Neuron (in vitro differentiated cells): Measurements from ENCODE around the gene KCTD20.

ENCODE experiments used
- H2AFZ ChIP-seq: one replicate; pipeline ENCODE4 v1.6.1; 2013; ENCODE audit warnings: low read depth, mild to moderate bottlenecking, inconsistent platforms, low read length, moderate library complexity
- H3K27me3 ChIP-seq: one replicate; pipeline ENCODE4 v1.6.1; 2013; ENCODE audit warnings: low read length; ENCODE audit not compliant: insufficient read depth
- H3K36me3 ChIP-seq: one replicate; pipeline ENCODE4 v1.6.1; 2013; ENCODE audit warnings: low read length; ENCODE audit not compliant: insufficient read depth
- H3K4me1 ChIP-seq: one replicate; pipeline ENCODE4 v1.6.1; 2013; ENCODE audit warnings: low read length; ENCODE audit not compliant: insufficient read depth
- H3K4me3 ChIP-seq: 2 replicates; pipeline ENCODE4 v1.5.1; 2013; ENCODE audit warnings: mild to moderate bottlenecking, low read length, moderate library complexity
- H3K9me3 ChIP-seq: one replicate; pipeline ENCODE4 v1.6.1; 2013; ENCODE audit warnings: low read length

KCTD20 gene

GRCh38 chr6:36489426-36489825 lies 46.6 kb downstream of the KCTD20 start:
- no peak overlapping the region for H3K4me3 ChIP-seq
- H3K9me3 ChIP-seq = no peaks in the 10 kb centered on the region
- no peaks in the 10 kb centered on the region for H3K27me3 ChIP-seq
- H2AFZ ChIP-seq = no peak overlapping the region
- peaks cover 15% of the 10 kb centered on the region for H3K4me1 ChIP-seq
- H3K36me3 ChIP-seq = peaks cover 51% of the 10 kb centered on the region

GRCh38 chr6:36491378-36491965 lies 48.7 kb downstream of the KCTD20 start:
- peaks cover 20% of the 10 kb centered on the region for H3K4me1 ChIP-seq
- H3K36me3 ChIP-seq = peaks cover 51% of the 10 kb centered on the region
- H3K4me3 ChIP-seq = no peak overlapping the region
- H2AFZ ChIP-seq = no peak overlapping the region
- no peaks in the 10 kb centered on the region for H3K27me3 ChIP-seq
- H3K9me3 ChIP-seq = no peaks in the 10 kb centered on the region

GRCh38 chr6:36492092-36492491 lies 49.3 kb downstream of the KCTD20 start:
- Histone ChIP-seq H2AFZ (no peak overlapping the region), H3K36me3 (peaks cover 51% of the 10 kb centered on the region), H3K4me3 (no peak overlapping the region), H3K9me3 (no peaks in the 10 kb centered on the region), H3K27me3 (no peaks in the 10 kb centered on the region), H3K4me1 (peaks cover 20% of the 10 kb centered on the region)

GRCh38 chr6:36492621-36493020 lies 49.8 kb downstream of the KCTD20 start:
- H3K9me3 ChIP-seq = no peaks in the 10 kb centered on the region
- H3K36me3 ChIP-seq = peaks cover 51% of the 10 kb centered on the region
- peaks cover 20% of the 10 kb centered on the region for H3K4me1 ChIP-seq
- no peaks in the 10 kb centered on the region for H3K27me3 ChIP-seq
- H3K4me3 ChIP-seq = no peak overlapping the region
- no peak overlapping the region for H2AFZ ChIP-seq

- H3K36me3 ChIP-seq = peaks cover 44% of the 10 kb centered on the region
- no peak overlapping the region for H2AFZ ChIP-seq
- H3K4me3 ChIP-seq = no peak overlapping the region
Measured at GRCh38 chr6:36493319-36493718, 50.5 kb downstream of the KCTD20 start.

DNA sequence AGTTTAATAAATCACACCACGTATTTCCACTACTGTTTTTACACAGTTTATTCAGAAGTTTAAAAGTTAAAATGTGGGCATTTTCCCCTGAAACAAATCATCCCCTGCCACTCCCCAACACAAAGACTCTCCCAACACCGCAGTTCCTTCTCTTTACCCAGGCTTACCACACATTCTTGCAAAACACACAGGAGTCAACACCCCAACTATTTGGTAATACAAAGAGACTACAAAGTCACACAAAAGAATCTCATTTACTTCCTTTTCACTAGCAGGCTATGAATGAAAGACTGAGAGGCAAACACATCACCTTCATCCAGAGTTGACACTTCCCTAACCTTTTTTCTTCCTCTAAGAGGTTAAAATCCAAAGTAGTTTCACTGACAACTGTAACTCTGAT lies 51.1 kb downstream of the KCTD20 start:
- H3K4me1 ChIP-seq = peaks cover 20% of the 10 kb centered on the region
- no peak overlapping the region for H3K4me3 ChIP-seq
- H2AFZ ChIP-seq = no peak overlapping the region
- H3K36me3 ChIP-seq = peaks cover 40% of the 10 kb centered on the region
- H3K9me3 ChIP-seq = no peaks in the 10 kb centered on the region
- H3K27me3 ChIP-seq = no peaks in the 10 kb centered on the region

More at GRCh38 chr6:36493319-36493718, 50.5 kb downstream of the KCTD20 start:
- no peaks in the 10 kb centered on the region for H3K9me3 ChIP-seq
- no peaks in the 10 kb centered on the region for H3K27me3 ChIP-seq
- peaks cover 20% of the 10 kb centered on the region for H3K4me1 ChIP-seq

GRCh38 chr6:36495086-36495485 lies 52.3 kb downstream of the KCTD20 start:
- no peak overlapping the region for H2AFZ ChIP-seq
- peaks cover 20% of the 10 kb centered on the region for H3K4me1 ChIP-seq
- no peaks in the 10 kb centered on the region for H3K27me3 ChIP-seq
- H3K36me3 ChIP-seq = peaks cover 42% of the 10 kb centered on the region
- no peaks in the 10 kb centered on the region for H3K9me3 ChIP-seq
- H3K4me3 ChIP-seq = no peak overlapping the region

- Histone ChIP-seq H3K9me3 (no peaks in the 10 kb centered on the region), H3K4me3 (no peak overlapping the region), H3K4me1 (peaks cover under 1% of the 10 kb centered on the region), H2AFZ (no peak overlapping the region), H3K27me3 (no peaks in the 10 kb centered on the region), H3K36me3 (peaks cover 40% of the 10 kb centered on the region)
Measured at GRCh38 chr6:36499918-36500317, 57.1 kb downstream of the KCTD20 start.

- Histone ChIP-seq H3K4me1 (no peaks in the 10 kb centered on the region), H3K9me3 (no peaks in the 10 kb centered on the region), H3K27me3 (no peaks in the 10 kb centered on the region), H3K36me3 (peaks cover 36% of the 10 kb centered on the region), H3K4me3 (no peak overlapping the region), H2AFZ (no peak overlapping the region)
Measured at GRCh38 chr6:36501686-36502085, 58.9 kb downstream of the KCTD20 start.

DNA sequence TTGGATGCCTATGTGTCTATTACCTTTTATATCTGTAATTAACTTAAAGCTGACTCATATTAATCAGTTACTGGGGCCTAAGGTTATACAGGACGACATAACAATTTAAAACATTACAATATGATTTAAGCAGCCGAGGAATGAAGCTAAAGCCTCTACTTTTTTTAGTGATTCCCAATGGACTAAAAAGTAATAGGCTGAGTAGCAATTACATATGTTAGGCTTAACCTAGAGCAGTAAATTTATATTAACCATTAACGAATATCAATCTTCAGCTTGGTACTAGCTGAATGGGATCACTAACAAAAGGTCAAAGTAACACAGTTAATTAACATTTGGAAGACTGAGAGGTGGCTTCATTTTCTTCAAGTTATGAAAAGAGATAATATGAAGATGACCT lies 61.4 kb downstream of the KCTD20 start:
- H3K36me3 ChIP-seq = peaks cover 24% of the 10 kb centered on the region
- no peak overlapping the region for H2AFZ ChIP-seq
- no peaks in the 10 kb centered on the region for H3K27me3 ChIP-seq
- peaks cover 2% of the 10 kb centered on the region for H3K9me3 ChIP-seq
- no peaks in the 10 kb centered on the region for H3K4me1 ChIP-seq
- H3K4me3 ChIP-seq = no peak overlapping the region

DNA sequence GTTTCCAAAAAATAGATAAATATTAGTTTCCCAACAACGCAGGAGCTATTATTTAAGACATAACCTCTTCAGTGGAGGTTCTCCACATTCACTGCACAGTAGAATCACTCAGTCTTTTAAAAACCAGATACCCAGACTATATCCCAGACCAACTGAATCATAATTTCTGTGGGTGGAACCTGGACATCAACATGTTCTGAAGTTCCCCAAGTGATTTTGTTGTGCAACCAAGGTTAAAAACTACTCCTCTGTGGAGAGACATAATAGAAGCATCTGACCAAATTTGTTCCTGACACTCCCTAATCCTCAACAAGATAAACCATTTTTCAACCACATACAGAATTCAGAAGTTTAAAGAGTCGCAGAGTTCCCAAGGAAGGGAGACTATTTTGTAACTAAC lies 62.2 kb downstream of the KCTD20 start:
- Histone ChIP-seq H3K36me3 (peaks cover 23% of the 10 kb centered on the region), H3K4me1 (no peaks in the 10 kb centered on the region), H3K9me3 (peaks cover 8% of the 10 kb centered on the region), H3K27me3 (no peaks in the 10 kb centered on the region), H2AFZ (no peak overlapping the region), H3K4me3 (no peak overlapping the region)

DNA sequence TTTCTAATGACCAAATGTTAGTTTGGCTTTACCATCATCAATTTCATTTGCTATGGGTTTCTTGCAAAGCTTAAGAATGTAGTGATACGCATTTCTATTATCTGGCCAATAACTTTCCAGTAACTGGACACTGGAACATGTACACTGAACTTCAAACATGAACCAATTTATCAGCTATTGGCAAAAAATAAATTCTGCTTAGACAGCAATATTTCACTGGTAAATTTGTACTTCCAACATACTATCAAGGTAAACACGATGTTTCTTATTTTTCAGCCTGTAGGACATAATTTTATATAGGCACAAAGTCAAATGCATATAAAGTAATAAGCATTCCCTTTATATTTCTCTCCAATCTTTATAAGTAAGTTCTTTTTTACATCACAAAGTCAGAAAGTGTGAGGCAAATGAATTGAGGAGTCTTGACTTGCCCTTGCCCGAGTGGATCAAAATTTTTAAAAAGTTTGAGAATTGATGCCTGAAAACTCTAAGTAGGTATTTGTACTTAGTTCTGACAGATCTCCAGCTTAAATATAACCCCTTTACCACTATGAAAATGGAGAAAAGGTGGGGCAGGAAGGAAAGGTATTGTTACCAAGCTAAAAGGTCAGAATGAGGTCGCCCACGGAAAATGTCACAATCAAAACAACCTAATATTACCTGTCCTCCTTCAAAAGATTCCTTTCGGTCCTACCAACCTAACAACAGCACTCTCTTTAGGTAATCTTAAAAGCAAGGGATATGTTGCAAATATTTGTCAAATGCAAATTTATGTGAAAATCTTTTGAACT lies 63.1 kb downstream of the KCTD20 start:
- no peak overlapping the region for H2AFZ ChIP-seq
- peaks cover 17% of the 10 kb centered on the region for H3K9me3 ChIP-seq
- no peaks in the 10 kb centered on the region for H3K27me3 ChIP-seq
- no peaks in the 10 kb centered on the region for H3K4me1 ChIP-seq
- H3K36me3 ChIP-seq = peaks cover 32% of the 10 kb centered on the region
- H3K4me3 ChIP-seq = no peak overlapping the region

DNA sequence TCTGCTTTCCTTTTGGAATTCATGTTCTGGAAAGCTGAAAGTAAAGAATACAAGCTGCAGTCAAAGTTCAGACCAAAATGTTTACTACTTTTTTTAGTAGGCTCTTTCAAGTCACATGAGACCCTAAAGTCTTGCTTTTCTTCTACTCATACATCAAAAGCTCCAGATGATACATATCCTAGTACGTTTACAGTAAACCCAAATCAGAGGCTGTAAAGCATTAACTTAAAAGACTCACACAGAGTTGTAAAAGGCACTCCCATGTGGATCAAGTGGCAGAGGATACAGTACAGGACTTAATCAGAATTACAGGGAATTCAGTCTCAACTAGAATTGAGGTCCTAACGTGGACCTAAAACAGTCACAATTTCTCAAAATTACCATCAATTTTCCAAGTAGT lies 63.8 kb downstream of the KCTD20 start:
- Histone ChIP-seq H2AFZ (no peak overlapping the region), H3K4me1 (no peaks in the 10 kb centered on the region), H3K9me3 (peaks cover 19% of the 10 kb centered on the region), H3K36me3 (peaks cover 33% of the 10 kb centered on the region), H3K27me3 (no peaks in the 10 kb centered on the region), H3K4me3 (no peak overlapping the region)
